GM19099 (cell line): ENCODE results near the gene ENPP7.

ENCODE experiments used
- POLR2A ChIP-seq: IDR thresholded peaks from 3 replicates; pipeline ENCODE4 v1.6.1; 2011; ENCODE audit warnings: low read depth; ENCODE audit not compliant: insufficient read length; ENCODE audit errors: extremely low read depth

The ENPP7 gene

DNA sequence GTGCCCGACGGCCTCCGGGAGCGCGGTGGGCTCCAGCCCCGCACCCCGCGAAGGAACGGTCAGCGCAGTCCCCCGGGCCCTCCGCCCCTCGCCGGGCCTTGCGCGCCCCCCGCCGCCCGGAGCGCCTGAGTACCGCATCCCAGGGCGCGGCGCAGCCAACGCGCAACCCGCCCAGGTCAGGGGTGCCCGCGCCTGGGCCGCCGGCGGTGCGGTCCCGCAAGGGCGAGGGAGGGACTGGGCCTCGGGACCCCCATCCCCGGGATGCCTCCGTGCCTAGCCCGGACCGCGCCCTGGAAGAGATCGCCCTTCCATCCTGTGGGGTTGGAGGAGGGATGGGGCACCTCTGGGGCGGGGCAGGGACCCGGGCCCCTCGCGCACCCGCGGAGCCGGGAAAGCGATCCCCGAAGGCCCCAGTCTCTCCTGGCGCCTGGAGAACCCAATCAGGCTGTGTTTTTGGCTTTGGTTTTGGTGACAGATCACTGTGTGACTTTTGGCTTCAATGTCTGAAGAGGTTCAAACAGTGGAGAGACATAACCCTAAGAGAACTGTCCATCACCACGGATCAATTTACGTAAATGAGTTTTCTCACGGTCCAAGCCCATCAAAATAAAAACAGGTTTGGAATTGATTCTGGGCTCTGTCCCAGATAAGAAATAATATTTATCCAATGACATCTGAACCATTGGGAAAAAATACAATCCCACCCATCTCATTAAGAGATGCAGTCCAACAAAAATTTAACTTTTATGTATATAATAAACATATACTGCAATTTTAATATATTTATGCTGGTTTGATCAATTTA lies 17.8 kb downstream of the ENPP7 start:
- no peak for TF ChIP-seq POLR2A

DNA sequence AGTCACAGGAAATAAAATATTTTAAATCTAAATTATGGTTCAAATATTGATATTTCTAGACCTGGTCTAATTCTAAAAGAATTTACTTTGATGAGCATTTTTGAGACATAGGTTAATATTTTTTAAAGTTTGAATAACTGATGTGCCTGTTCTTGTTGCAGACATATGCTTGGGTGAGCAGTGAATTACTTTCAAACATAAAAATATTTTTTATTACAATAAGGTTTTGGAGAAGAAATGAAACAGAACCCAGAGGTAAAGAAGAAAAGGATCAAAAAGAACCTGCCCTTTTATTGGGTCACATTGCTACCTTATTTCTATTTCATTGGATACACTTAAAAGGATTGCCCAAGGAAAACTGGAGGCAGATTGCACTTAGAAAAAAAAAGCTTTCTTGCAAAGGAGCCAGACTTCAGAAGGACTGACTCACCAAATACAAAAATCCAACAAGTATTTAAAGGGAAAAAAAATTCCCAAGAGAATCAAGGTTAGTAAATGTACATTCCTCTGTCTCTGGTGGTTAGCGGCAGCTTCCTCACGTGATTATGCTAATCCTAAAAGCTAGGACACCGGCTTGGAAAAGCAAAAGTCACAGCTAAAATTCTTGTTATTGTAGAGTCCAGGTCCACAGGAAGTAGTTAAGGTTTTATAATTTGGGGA lies 18.5 kb downstream of the ENPP7 start:
- no peak for TF ChIP-seq POLR2A

DNA sequence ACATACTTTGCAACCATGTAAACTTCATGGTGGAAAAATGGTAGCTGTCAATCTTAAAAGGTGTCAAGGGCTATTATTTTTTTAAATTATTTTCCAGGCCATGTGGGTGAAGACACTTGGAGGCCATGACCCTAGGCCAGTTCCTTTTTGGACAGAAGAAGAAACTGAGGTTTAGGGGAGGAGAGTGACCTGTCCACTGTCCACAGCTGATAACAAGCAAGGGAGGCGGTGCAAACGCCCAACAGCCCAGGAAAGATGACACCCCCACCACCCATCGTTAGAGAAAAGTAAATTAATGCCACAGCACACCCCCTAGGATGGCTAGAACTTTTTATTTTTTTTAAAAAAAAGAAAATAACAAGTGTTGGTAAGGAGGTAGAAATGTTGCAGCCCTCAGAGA lies 19.2 kb downstream of the ENPP7 start:
- no peak for TF ChIP-seq POLR2A

DNA sequence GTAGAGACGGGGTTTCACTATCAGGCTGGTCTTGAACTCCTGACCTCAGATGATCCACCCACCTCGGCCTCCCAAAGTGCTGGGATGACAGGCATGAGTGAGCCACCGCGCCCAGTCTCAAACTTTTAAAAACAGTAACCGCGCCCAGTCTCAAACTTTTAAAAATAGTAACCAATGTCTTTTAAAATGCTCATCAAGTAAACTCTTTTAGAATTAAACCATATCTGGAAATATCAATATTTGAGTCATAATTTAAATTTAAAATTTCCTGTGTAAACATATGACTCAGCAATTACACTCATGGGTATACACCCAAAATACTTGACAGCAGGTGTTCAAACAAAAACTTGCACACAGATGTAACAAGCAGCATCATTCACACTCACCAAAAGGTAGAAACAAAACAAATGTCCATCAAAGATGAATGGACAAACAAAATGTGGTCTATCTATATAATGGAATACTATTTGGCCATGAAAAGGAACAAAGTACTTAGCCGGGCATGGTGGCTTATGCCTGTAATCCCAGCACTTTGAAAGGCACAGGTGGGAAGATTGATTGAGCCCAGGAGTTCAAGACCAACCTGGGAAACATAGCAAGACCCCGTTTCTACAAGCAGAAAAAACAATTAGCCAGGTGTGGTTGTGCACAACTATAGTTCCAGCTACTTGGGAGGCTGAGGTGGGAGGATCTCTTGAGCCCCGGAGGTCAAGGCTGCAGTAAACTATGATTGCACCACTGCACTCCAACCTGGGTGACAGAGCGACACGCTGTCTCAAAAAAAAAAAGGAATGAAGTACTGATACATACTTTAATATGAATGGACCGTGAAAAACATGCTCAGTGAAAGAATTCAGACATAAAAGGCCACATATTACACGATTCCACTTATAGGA lies 20.2 kb downstream of the ENPP7 start:
- TF ChIP-seq POLR2A: no peak

DNA sequence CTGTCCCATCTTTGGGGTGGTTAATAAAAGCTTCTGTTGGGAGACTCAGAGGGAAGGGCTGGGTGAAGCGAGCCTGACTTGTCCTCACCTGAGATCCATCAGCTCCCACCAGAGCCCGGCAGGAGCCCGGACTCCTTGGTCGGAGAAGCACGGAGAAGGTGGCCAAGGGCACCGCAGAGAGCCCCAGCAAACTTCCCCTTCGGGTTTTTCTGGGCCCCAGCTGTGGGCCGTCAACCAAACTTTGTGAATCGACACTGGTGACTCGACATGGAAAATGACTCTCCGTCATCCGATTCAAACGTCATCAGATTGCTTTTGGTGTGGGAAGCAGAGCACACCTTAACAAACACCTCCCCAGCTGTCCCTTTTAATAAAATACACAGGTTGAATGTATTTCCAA lies 21.4 kb downstream of the ENPP7 start:
- TF ChIP-seq POLR2A: no peak

DNA sequence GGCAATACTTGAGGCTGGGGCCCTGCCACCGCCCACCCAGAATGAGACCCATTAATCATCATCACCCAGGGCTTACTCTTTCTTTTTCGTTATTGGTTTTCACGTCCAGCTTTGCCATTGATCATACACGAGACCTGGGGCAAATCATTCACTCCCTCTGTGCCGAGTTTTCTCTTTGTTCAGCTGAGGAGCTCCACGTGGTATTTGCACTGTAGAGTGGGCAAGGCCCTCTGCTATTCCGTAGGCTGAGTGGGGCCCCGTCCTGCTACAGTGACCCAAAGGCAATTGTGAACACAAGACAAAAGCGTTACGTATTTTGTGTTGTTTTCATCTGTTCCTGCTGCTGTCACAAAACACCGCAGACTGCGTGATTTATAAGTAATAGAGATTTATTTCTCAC lies 23.6 kb downstream of the ENPP7 start:
- TF ChIP-seq POLR2A: no peak

DNA sequence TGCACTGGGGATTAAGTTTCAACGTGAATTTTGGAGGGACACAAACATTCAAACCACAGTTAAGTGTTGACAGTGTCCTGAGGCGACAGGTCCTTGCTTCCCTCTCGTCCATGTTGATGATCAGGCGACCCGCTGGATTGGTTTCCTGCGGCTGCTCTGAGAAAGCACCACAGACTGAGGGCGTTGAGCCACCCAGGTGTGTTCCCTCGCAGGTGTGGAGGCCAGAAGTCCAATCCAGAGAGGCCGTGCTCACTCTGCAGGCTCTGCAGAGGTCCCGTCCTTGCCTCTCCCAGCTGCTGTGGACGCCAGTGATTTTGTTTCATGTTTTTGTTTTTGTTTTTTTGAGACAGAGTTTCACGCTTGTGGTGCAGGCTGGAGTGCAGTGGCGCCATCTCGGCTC lies 24.8 kb downstream of the ENPP7 start:
- TF ChIP-seq POLR2A: no peak

DNA sequence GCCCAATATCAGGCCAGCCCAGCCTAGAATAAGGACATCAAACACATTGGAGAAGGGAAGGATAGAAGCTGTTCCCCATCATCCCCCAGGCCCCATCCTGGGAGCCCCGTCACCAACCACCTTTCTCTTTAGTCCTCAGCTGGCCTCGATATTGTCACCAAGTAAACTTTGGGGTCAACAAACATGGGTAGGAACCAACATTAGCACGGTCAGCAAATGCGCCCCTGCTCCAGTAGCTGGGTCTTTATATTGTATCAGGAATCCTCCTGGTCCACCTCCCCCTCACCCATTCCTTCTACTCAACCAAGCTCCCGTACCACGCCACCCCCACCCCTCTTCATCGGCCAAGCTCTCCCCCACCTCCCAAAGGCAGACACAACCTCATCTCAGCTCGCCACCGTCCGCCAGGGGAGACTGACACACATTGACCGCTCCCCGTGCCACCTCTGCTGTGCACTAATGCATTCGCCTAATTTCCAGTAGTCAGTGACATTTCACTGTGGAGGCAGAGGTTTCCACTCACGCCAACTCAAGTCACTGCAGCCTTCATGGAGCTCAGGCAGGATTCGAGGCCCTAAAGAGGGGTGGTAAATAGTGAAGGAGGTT lies 26.5 kb downstream of the ENPP7 start:
- TF ChIP-seq POLR2A: no peak

DNA sequence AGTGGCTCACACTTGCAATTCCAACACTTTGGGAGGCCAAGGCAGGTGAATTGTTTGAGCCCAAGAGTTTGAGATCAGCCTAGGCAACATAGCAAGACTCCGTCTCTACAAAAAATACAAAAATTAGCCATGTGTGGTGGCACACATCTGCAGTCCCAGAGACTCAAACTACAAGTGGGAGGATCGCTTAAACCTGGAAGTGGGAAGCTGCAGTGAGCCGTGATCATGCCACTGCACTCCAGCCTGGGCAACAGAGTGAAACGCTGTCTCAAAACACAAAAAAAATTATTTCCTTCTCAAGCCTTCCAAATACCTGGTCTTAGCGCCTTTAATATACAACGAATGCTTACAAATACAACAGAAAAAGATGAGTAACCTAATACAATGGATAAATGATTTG lies 27.5 kb downstream of the ENPP7 start:
- TF ChIP-seq POLR2A: no peak

DNA sequence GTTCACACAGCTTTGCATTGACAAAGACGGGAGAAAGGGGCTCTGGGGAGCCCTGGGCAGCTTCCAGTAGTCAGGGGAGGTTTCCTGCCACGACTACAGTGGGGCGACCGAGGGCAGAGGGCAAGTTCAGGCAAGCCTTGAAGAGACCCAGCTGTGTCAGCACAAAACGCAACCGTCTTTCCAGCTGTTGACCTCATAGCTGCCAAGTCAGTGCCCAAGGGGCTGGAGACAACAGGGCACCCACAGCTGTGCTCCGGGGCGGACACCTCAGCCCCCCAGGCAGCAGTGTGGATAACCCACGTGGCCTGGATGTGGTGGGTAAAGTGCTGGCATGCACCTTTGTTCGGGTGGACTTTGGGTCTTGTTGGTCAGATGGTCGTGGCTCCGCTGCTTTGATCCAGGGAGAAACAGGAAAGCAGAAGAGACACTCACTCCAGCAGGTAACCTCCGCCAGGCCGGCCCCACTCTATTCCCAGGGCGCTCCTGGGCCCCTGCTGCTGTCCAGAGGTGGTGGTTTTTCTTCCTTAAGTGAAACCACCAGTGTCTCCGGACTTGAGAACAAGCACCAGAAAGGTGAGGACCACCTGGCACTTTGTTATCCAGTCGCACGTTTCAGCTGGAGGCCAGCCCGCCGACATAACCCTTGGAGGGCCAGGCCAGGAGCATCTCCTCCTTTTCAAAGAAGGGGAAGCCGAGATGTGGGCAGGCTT lies 29.6 kb downstream of the ENPP7 start:
- TF ChIP-seq POLR2A: no peak

DNA sequence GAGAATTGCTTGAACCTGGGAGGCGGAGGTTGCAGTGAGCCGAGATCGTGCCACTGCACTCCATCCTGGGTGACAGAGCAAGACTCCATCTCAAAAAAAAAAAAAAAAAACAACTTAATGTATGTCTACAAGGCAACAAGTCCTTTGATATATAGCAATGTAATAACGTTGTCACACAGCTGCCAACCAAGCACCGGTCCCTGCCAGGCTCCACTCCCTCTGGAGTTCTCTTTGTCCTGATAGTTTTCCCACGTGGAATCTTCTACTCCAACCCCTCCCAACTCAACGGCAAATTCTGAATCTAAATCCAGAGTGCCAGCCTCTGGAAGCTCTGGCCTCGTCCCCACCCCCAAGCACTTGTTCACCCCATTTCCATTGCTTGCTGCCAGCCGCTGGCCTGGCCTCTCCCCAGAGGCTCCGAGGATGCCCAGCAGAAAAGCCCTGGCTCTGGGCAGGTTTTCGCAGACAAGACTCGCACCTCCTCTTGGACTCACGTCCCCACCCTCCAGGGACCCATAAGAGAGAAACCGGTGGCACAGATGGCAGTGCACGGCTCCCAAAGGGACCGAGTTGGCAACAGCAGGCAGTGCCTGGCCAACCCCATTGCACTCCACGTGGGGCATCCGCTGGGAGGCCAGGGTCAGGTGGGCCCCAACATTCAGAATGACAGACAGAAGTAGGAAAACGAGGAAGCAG lies 31.3 kb downstream of the ENPP7 start:
- TF ChIP-seq POLR2A: no peak

DNA sequence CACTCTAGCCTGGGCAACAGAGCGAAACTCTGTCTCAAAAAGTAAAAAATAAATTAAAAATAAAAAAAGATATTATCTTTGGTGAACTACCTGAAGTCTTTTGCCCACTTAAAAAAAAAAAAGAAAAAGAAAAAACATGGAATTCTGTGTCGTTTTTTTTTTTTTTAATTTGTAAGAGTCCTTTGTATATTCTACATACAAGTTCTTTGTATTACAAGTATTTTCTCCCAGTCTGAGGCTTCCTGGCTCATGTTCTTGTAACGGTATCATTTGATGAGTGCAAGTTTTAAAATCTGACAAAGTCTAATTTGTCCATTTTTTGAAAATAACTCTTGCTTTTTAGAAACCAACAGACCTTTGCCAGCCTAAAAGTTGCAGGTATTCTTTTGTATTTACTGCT lies 35.0 kb downstream of the ENPP7 start:
- no peak for TF ChIP-seq POLR2A

DNA sequence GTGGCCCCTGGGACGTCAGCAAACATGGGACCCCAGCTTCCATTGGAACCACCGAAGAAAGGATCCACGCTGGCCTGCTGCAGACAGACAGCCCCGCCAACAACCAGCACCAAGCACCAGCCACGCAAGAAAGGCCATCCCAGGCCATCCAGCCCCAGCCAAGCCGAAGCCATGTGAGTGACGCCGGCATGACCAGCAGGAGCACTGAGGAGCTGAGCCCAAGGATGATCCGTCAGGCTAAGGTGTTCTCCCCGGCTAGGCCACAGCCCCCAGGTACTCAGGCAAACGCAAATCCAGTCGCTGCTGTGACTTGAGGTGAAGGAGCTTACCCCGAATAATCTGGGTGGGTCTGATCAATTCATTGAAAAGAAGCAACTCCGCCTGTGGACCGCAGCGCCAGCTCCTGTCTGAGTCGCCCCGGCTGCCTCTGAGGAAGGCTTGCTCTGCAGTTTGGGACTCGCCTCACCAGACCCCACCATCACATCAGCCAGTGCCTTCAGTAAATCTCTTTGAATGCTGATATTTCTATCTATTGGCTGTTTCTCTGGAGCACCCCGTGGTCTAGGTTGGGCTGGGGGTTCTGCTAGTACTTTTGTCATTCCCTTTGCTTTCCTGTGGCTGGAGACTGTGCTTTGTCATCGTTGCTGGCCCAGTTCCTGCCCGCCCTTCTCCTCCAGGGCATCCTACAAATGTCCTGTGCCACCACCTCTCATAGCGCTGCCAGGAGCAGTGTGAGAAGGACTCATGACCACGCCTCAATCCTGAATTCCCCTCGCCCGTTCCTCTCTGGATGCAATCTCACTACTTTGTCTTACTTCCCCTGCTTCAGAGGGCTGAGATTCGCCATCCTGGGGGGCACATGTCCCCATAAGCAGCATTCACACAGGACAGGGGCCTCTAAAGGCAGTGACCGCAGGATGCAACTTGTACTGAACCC lies 39.1 kb downstream of the ENPP7 start:
- no peak for TF ChIP-seq POLR2A
